ENCODE results near the gene LMAN1L. TPM values are rescaled to one million over a fixed set of nuclear protein-coding genes. Genes with fewer than 3 reads are reported as not detected.

Gene LMAN1L
- total RNA-seq, 1 experiment from 2014 or later, result not detected

- TF ChIP-seq FOXP4 (CRISPR knock-in tag; IDR thresholded peaks at IDR 0.05), result no peak
- no peak for TF ChIP-seq MYBL2 (CRISPR knock-in tag; IDR thresholded peaks at IDR 0.05)
- TF ChIP-seq EMX1 (CRISPR knock-in tag; IDR thresholded peaks at IDR 0.05), result no peak
- no peak for TF ChIP-seq FOXK1 (CRISPR knock-in tag; IDR thresholded peaks at IDR 0.05)
Measured at GRCh38 chr15:74873036-74873755, 60.6 kb downstream of the LMAN1L start, which contains the start of gene SCAMP2 (continued).

- Mint-ChIP-seq H3K36me3 (0 out of 2 replicates have a peak, but pooled peaks cover 5% of the 10 kb centered on the region), H3K9me3 (no peaks in the 10 kb centered on the region), H3K27me3 (ENCODE audit: low read depth) (no peaks in the 10 kb centered on the region; the same call in 1 of the 2 replicates), H3K4me3 (peak overlapping the region; percentile 93), H3K27ac (peak overlapping the region; percentile 81), H3K4me1 (peaks cover 20% of the 10 kb centered on the region)
- ChIA-PET POLR2A (interaction anchor here (0.9 to 1.1 kb wide), 3 partner anchors 28 to 114 kb away, joined by 3 read pairs; partner anchors contain the start of gene RPP25), CTCF (interaction anchor here (0.8 to 1.2 kb wide), 3 partner anchors 15 to 96 kb away, joined by 3 read pairs; no protein-coding TSS in a partner anchor)
- peak; percentile 12 for ATAC-seq
- DNase-seq (ENCODE audit: low spot score), result peak; percentile 37
- TF ChIP-seq ZNF121 (CRISPR knock-in tag; IDR thresholded peaks at IDR 0.05), result peak; percentile 68
- TF ChIP-seq ATF3 (CRISPR knock-in tag; conservative IDR thresholded peaks at IDR 0.05), result no peak
Measured at GRCh38 chr15:74873756-74874424, 61.3 kb downstream of the LMAN1L start.

Small RNA genes lying within 50 kb of the gene (microRNA-seq; reads per million reads assigned to microRNA genes)
- gene MIR4513 (ENCODE audit: borderline number of aligned reads) (not detected), gene MIR6882 (ENCODE audit: borderline number of aligned reads) (1.4 reads per million)

Other genes with a start within 250 kb of the LMAN1L start
- 45.2 to 48.1 TPM (median 46.3 TPM) in 3 replicates for gene CLK3, start 197.0 kb upstream of the LMAN1L start, total RNA-seq (2021)
- gene EDC3, start 116.8 kb upstream of the LMAN1L start, total RNA-seq (2021), result 45.6 to 54.7 TPM (median 50.6 TPM) in 3 replicates
- gene CYP1A1, start 87.3 kb upstream of the LMAN1L start, total RNA-seq (2021), result 0.21 to 0.26 TPM (median 0.23 TPM) in 3 replicates
- 0.07 TPM in 1 of 3 replicates, not detected in the others for gene CYP1A2, start 64.0 kb upstream of the LMAN1L start, total RNA-seq (2021)
- 55.1 to 55.9 TPM (median 55.3 TPM) in 3 replicates for gene CSK, start 30.8 kb upstream of the LMAN1L start, total RNA-seq (2021)
- 0.09 to 0.21 TPM (median 0.09 TPM) in 3 replicates for gene CPLX3, start 13.8 kb downstream of the LMAN1L start, total RNA-seq (2021)
- gene ULK3, start 30.3 kb downstream of the LMAN1L start, total RNA-seq (2021), result 34.4 to 38.9 TPM (median 37.4 TPM) in 3 replicates
- 38.0 to 47.0 TPM (median 39.0 TPM) in 3 replicates for gene SCAMP2, start 60.5 kb downstream of the LMAN1L start, total RNA-seq (2021)
- gene MPI, start 77.2 kb downstream of the LMAN1L start, total RNA-seq (2021), result 36.3 to 65.1 TPM (median 59.8 TPM) in 3 replicates
- gene FAM219B, start 94.0 kb downstream of the LMAN1L start, total RNA-seq (2021), result 67.3 to 99.6 TPM (median 87.8 TPM) in 3 replicates
- gene COX5A, start 125.2 kb downstream of the LMAN1L start, total RNA-seq (2021), result 336 to 355 TPM (median 354 TPM) in 3 replicates
- 28.3 to 31.3 TPM (median 29.0 TPM) in 3 replicates for gene RPP25, start 143.9 kb downstream of the LMAN1L start, total RNA-seq (2021)
- gene SCAMP5, start 182.7 kb downstream of the LMAN1L start, total RNA-seq (2021), result 65.7 to 70.1 TPM (median 67.0 TPM) in 3 replicates
- 25.7 to 30.1 TPM (median 27.8 TPM) in 3 replicates for gene PPCDC, start 210.8 kb downstream of the LMAN1L start, total RNA-seq (2021)